HG03159 (cell line): ENCODE measurements around the gene MPO.

Source experiments
- ATAC-seq: cut with Tn5 transposase; IDR thresholded peaks from one replicate; pipeline ENCODE4 v1.9.1; 2021; ENCODE audit warnings: mild to moderate bottlenecking, moderate library complexity; ENCODE audit not compliant: unreplicated experiment

MPO gene

GRCh38 chr17:58265902-58266875 lies 14.5 kb downstream of the MPO start:
- ATAC-seq: no peak

- no peak for ATAC-seq
Observed at GRCh38 chr17:58265271-58265670, 15.5 kb downstream of the MPO start.

- no peak for ATAC-seq
Observed at GRCh38 chr17:58264407-58265103, 16.2 kb downstream of the MPO start.

- no peak for ATAC-seq
Observed at GRCh38 chr17:58263773-58264172, 17.0 kb downstream of the MPO start.

- ATAC-seq: no peak
Observed at GRCh38 chr17:58262149-58262548, 18.6 kb downstream of the MPO start.

GRCh38 chr17:58254803-58255202 lies 25.9 kb downstream of the MPO start:
- ATAC-seq: no peak

- ATAC-seq: no peak
Observed at GRCh38 chr17:58253082-58253481, 27.7 kb downstream of the MPO start.

- ATAC-seq: no peak
Observed at GRCh38 chr17:58252141-58252540, 28.6 kb downstream of the MPO start.

GRCh38 chr17:58250344-58251011 lies 30.3 kb downstream of the MPO start:
- no peak for ATAC-seq

GRCh38 chr17:58249270-58250133 lies 31.2 kb downstream of the MPO start:
- no peak for ATAC-seq

GRCh38 chr17:58248955-58249269 lies 31.8 kb downstream of the MPO start:
- ATAC-seq: no peak

GRCh38 chr17:58247511-58248363 lies 33.0 kb downstream of the MPO start:
- no peak for ATAC-seq

- no peak for ATAC-seq
Observed at GRCh38 chr17:58246781-58247180, 34.0 kb downstream of the MPO start.

GRCh38 chr17:58246104-58246740 lies 34.5 kb downstream of the MPO start:
- no peak for ATAC-seq

GRCh38 chr17:58245428-58246103 lies 35.2 kb downstream of the MPO start:
- ATAC-seq: no peak

- no peak for ATAC-seq
Observed at GRCh38 chr17:58244963-58245362, 35.8 kb downstream of the MPO start.

GRCh38 chr17:58242171-58242784 lies 38.5 kb downstream of the MPO start:
- ATAC-seq: no peak

- ATAC-seq: no peak
Observed at GRCh38 chr17:58239987-58240386, 40.7 kb downstream of the MPO start.
